ENCODE results near the gene PGLYRP1. TPM values are rescaled to one million over a fixed set of nuclear protein-coding genes. Genes with fewer than 3 reads are reported as not detected.
A peak's percentile ranks its signal among the peaks of the same experiment; 100 is the strongest.

PGLYRP1 gene
- total RNA-seq, 1 donor from 2014 or later, result not detected

DNA sequence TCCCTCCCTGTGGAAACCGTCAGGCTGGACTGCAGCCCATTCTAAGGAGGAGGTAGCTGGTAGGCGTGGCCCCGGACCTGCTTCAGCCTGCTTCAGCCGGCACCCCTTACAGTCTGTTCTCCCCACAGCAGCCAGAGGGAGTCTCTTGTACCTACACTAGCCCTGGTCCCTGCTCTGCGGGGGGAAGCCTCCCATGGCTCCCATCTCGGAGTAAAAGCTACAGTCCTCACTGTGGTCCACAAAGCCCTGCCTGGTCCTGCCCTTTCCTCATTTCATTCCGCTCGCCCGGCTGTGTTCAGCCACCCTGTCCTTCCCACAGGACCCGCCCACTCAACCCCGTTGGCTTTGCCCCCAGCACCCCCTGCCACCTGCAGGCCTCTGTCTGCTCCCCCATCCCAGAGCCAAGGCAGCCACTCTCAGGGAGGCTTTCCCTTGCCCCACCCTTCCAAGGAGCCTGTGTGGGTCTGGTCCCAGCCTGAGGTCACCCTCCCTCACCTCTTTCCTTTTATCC lies 1.3 kb downstream of the PGLYRP1 start:
- FAIRE-seq (no peak), DNase-seq (ENCODE audit: low read depth) (peak; percentile 52)
- Histone ChIP-seq H3K36me3 (ENCODE audit: control insufficient read depth, insufficient read depth, low read length) (peaks cover 2% of the 10 kb centered on the region), H3K4me3 (ENCODE audit: low read depth, low read length) (no peak overlapping the region), H3K27me3 (ENCODE audit: control insufficient read depth, insufficient read depth, low read length) (peaks cover 13% of the 10 kb centered on the region)
- TF ChIP-seq, protein P1, sequence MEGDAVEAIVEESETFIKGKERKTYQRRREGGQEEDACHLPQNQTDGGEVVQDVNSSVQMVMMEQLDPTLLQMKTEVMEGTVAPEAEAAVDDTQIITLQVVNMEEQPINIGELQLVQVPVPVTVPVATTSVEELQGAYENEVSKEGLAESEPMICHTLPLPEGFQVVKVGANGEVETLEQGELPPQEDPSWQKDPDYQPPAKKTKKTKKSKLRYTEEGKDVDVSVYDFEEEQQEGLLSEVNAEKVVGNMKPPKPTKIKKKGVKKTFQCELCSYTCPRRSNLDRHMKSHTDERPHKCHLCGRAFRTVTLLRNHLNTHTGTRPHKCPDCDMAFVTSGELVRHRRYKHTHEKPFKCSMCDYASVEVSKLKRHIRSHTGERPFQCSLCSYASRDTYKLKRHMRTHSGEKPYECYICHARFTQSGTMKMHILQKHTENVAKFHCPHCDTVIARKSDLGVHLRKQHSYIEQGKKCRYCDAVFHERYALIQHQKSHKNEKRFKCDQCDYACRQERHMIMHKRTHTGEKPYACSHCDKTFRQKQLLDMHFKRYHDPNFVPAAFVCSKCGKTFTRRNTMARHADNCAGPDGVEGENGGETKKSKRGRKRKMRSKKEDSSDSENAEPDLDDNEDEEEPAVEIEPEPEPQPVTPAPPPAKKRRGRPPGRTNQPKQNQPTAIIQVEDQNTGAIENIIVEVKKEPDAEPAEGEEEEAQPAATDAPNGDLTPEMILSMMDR (IDR thresholded peaks at IDR 0.05; ENCODE audit: insufficient read depth, low read length, severe bottlenecking), result peak; percentile 50

DNA sequence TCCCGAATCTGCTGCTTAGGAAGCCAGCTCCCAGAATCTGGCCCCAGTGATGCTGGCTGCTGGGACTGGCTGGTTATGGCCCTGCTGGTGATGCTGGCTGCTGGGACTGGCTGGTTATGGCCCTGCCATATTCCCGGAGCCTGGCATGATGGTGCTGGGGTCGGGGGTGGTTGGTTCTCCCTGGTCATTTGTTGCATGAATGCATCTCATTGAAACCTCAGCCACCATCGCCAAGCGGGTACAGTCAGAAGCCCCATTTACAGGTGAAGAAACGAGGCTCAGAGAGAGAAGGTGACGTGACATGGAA lies 2.1 kb downstream of the PGLYRP1 start:
- no peak for FAIRE-seq
- no peak overlapping the region for H3K4me3 ChIP-seq (ENCODE audit: low read depth, low read length)
- no peak for DNase-seq (ENCODE audit: low read depth)
- H3K36me3 ChIP-seq (ENCODE audit: control insufficient read depth, insufficient read depth, low read length), result peaks cover 2% of the 10 kb centered on the region
- peaks cover 13% of the 10 kb centered on the region for H3K27me3 ChIP-seq (ENCODE audit: control insufficient read depth, insufficient read depth, low read length)
- TF ChIP-seq, protein P1 (IDR thresholded peaks at IDR 0.05; ENCODE audit: insufficient read depth, low read length, severe bottlenecking), result no peak

GRCh38 chr19:46019270-46019669 lies 3.6 kb downstream of the PGLYRP1 start:
- no peak for FAIRE-seq
- TF ChIP-seq, protein P1 (IDR thresholded peaks at IDR 0.05; ENCODE audit: insufficient read depth, low read length, severe bottlenecking), result no peak
- no peak for DNase-seq (ENCODE audit: low read depth)
- Histone ChIP-seq H3K27me3 (ENCODE audit: control insufficient read depth, insufficient read depth, low read length) (peaks cover 15% of the 10 kb centered on the region), H3K4me3 (ENCODE audit: low read depth, low read length) (no peak overlapping the region), H3K36me3 (ENCODE audit: control insufficient read depth, insufficient read depth, low read length) (peaks cover 2% of the 10 kb centered on the region)

- FAIRE-seq (no peak), DNase-seq (ENCODE audit: low read depth) (no peak)
- peaks cover 13% of the 10 kb centered on the region for H3K27me3 ChIP-seq (ENCODE audit: control insufficient read depth, insufficient read depth, low read length)
- H3K4me3 ChIP-seq (ENCODE audit: low read depth, low read length), result no peak overlapping the region
- peaks cover 2% of the 10 kb centered on the region for H3K36me3 ChIP-seq (ENCODE audit: control insufficient read depth, insufficient read depth, low read length)
- TF ChIP-seq, protein P1 (IDR thresholded peaks at IDR 0.05; ENCODE audit: insufficient read depth, low read length, severe bottlenecking), result no peak
Measured at GRCh38 chr19:46018729-46019251, 4.1 kb downstream of the PGLYRP1 start.

DNA sequence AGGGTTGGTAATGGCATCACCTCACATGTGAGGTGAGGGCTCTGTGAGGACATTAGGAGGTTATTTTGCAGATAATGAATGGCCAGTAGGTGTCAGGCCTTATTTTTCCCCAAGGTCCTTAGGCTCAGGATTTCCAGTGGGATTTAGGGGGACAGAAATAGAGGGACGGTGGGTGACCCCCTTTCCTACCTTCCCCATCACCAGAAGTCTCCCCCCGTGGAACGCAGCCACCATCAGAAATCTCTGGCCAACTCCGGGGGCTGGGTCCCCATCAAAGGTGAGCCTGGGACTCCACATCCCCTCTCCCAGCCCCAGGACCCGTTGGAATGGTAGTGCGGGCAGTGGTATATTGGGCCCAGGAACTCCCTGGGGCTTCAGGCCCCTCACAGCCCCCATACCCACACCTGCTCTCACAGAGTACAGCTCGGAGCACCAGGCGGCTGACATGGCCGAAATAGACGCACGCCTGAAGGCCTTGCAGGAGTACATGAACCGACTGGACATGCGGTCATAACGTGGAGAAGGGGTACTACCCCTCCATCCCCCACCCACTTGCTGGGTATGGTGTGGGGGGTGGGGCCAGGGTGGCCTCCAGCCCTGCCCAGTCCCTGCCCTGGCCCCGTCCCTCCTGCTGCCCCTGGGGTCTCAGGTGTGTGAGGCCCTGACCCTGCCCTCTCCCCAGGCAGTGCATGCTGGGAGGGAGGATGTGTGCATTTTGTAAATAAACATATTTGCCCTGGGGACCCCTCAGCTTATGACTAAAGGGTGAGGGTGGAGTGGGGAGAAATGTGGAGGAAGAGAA lies 4.8 kb downstream of the PGLYRP1 start:
- DNase-seq (ENCODE audit: low read depth) (no peak), FAIRE-seq (no peak)
- TF ChIP-seq, protein P1 (IDR thresholded peaks at IDR 0.05; ENCODE audit: insufficient read depth, low read length, severe bottlenecking), result no peak
- H3K27me3 ChIP-seq (ENCODE audit: control insufficient read depth, insufficient read depth, low read length), result peaks cover 10% of the 10 kb centered on the region
- no peak overlapping the region for H3K4me3 ChIP-seq (ENCODE audit: low read depth, low read length)
- H3K36me3 ChIP-seq (ENCODE audit: control insufficient read depth, insufficient read depth, low read length), result peaks cover 2% of the 10 kb centered on the region

Measured in bronchial epithelial cell (primary cell).